ENCODE results near the gene TSC1. TPM values are rescaled to one million over a fixed set of nuclear protein-coding genes. Genes with fewer than 3 reads are reported as not detected.
A peak's percentile ranks its signal among the peaks of the same experiment; 100 is the strongest.

Gene TSC1
- total and polyA plus RNA-seq, 2 donors, result 12.1 to 65.8 TPM

DNA sequence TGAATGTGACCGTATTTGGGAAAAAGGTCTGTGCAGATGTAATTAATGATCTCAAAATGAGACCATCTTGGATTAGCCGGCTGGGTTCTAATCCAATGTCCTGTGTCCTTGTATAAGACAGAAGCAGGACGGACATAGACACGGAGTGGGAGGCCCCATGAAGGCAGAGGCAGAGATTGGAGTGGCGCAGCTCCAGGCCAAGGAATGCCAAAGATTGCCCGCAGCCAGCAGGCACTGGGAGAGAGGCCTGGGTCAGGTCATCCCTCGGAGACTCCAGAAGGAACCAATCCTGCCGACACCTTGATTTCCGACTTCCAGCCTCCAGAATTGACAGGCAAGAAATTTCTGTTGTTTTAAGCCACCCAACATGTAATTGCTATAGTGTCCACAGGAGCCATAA, 21.1 kb upstream of the TSC1 start:
- Histone ChIP-seq H3K4me1 (ENCODE audit: insufficient read depth) (no peaks in the 10 kb centered on the region), H3K36me3 (ENCODE audit: insufficient read depth) (no peaks in the 10 kb centered on the region), H3K4me3 (ENCODE audit: low read depth, low read length) (no peak overlapping the region), H3K27ac (ENCODE audit: low read depth) (no peak overlapping the region)
- 85% methylated on average over 9 of the region's 9 CpGs for WGBS
- DNase-seq (ENCODE audit: extremely low spot score), result no peak

DNA sequence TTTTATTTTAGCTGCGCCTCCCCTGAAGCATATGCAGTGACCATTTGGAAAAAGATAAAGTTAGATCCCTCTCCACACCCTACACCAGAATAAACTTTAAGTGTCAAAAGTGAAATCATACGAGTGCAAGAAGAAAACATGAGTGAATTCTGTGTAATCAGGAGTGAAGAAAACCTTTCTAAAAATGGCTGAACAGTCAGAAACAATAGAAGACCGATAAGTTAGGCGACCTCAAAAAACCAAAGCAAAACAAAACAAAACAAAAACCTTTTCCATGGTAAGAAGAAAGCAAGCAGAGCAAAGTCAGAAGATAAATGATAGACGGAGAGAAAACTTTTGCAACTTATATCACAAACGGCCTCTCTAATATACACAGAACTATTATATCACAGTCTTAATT, 16.6 kb upstream of the TSC1 start:
- 80% methylated on average over 6 of the region's 6 CpGs for WGBS
- no peaks in the 10 kb centered on the region for H3K4me1 ChIP-seq (ENCODE audit: insufficient read depth)
- DNase-seq (ENCODE audit: extremely low spot score), result no peak
- no peak overlapping the region for H3K4me3 ChIP-seq (ENCODE audit: low read depth, low read length)
- H3K36me3 ChIP-seq (ENCODE audit: insufficient read depth), result no peaks in the 10 kb centered on the region
- no peak overlapping the region for H3K27ac ChIP-seq (ENCODE audit: low read depth)

DNA sequence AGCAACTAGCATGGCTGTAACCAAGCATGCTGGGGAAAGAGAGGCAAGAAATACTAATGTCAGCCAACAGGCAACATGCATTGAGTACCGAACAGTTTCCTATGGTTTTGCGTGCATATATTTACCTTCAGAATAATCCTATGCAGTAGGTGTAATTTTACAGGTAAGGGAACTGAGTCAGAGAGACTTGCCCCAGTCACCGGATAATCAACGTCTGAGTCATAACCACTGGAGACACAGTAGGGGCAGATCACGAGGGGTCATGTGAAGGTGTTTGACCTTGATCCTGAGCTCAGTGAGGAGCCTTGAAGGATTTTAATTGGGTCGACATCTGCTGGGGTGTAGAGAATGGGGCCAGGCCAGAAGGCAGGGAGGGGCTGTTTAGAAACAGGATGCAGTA, 13.4 kb upstream of the TSC1 start:
- Histone ChIP-seq H3K36me3 (ENCODE audit: insufficient read depth) (no peaks in the 10 kb centered on the region), H3K4me1 (ENCODE audit: insufficient read depth) (no peaks in the 10 kb centered on the region), H3K4me3 (ENCODE audit: low read depth, low read length) (no peak overlapping the region), H3K27ac (ENCODE audit: low read depth) (no peak overlapping the region)
- no peak for DNase-seq (ENCODE audit: extremely low spot score)
- WGBS, result 72% methylated on average over 6 of the region's 6 CpGs

DNA sequence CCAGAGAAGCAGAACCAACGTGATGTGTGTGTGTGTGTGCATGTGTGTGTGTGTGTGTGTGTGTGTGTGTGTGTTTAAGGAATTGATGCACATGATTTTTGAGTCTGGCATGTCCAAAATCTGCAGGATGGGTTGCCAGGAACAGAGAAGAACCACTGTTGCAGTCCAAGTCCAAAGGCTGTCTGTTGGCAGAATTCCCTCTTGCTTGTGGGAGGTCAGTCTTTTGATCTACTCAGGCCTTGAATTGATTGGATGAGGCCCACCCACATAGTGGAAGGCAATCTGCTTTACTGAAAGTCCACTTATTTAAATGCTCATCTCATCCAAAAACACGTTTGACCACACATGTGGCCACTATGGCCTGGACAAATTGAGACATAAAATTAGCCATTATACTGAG, 11.4 kb upstream of the TSC1 start:
- Histone ChIP-seq H3K4me1 (ENCODE audit: insufficient read depth) (no peaks in the 10 kb centered on the region), H3K27ac (ENCODE audit: low read depth) (no peak overlapping the region), H3K4me3 (ENCODE audit: low read depth, low read length) (no peak overlapping the region), H3K36me3 (ENCODE audit: insufficient read depth) (no peaks in the 10 kb centered on the region)
- no peak for DNase-seq (ENCODE audit: extremely low spot score)
- WGBS, result 52% methylated on average over 2 of the region's 2 CpGs

DNA sequence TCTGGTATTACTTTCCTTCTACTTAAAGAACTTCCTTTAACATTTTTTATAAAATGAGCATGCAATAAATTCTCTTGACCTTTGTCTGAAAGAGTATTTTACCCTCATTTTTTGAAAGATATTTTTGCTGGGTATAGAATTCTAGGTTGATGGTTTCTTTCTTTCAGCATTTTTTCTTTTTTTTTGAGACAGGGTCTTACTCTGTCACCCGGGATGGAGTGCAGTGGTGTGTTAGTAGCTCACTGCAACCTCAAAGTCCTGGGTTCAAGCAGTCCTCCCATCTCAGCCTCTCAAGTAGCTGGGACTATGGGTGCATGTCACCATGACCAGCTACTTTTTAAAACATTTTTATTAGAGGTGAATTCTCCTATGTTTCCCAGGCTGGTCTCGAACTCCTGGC, 10.7 kb upstream of the TSC1 start:
- Histone ChIP-seq H3K27ac (ENCODE audit: low read depth) (no peak overlapping the region), H3K4me1 (ENCODE audit: insufficient read depth) (no peaks in the 10 kb centered on the region), H3K4me3 (ENCODE audit: low read depth, low read length) (no peak overlapping the region), H3K36me3 (ENCODE audit: insufficient read depth) (no peaks in the 10 kb centered on the region)
- DNase-seq (ENCODE audit: extremely low spot score), result no peak
- 77% methylated on average over 2 of the region's 2 CpGs for WGBS

DNA sequence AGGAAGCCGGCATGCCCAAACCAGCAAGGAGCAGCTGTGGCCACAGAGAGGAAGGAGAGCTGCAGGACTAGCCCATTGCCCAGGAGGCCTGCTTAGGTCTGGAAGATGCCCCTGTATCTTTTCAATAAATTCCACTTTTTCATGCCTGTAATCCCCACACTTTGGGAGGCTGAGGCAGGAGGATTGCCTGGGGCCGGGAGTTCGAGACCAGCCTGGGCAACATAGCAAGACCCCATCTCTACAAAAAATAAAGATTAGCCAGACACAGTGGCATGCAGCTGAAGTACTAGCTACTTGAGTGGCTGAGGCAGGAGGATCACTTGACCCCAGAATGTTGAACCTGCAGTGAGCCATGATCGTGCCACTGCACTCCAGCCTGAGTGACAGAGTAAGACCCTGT, 5.3 kb upstream of the TSC1 start:
- WGBS, result 83% methylated on average over 4 of the region's 4 CpGs
- no peak overlapping the region for H3K27ac ChIP-seq (ENCODE audit: low read depth)
- H3K4me3 ChIP-seq (ENCODE audit: low read depth, low read length), result no peak overlapping the region
- H3K4me1 ChIP-seq (ENCODE audit: insufficient read depth), result no peaks in the 10 kb centered on the region
- DNase-seq (ENCODE audit: extremely low spot score), result no peak
- H3K36me3 ChIP-seq (ENCODE audit: insufficient read depth), result no peaks in the 10 kb centered on the region

DNA sequence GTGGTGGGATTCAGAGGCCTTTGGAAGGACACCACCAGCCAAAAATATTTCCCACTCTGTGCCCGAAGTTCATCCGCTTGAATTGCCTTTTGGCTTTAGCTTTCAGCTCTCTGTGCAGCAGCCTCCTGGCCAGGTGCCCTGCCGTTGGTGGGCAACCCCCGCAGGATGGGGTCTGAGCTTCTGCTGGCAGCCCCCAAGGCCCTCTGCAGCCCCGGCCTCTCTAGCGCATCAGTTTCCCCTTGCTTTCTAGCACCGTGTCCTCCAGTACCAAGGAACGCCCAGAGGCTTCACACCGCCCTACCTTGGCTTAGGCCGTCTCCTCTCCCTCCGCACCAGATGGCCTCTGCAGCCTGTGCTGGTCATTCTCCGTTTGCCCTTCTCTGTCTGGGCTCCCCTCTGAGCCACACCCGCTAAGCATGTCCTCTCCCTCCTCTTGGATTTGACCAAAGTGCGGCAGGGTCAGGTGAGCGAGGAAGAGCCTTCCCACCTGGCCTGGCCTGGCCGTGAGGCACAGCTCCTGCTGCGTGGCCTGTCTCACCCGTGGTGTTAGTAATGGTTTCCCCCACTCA, 4.2 kb upstream of the TSC1 start:
- WGBS, result 80% methylated on average over 18 of the region's 18 CpGs
- H3K27ac ChIP-seq (ENCODE audit: low read depth), result no peak overlapping the region
- DNase-seq (ENCODE audit: extremely low spot score), result no peak
- no peaks in the 10 kb centered on the region for H3K36me3 ChIP-seq (ENCODE audit: insufficient read depth)
- no peak overlapping the region for H3K4me3 ChIP-seq (ENCODE audit: low read depth, low read length)
- H3K4me1 ChIP-seq (ENCODE audit: insufficient read depth), result no peaks in the 10 kb centered on the region

DNA sequence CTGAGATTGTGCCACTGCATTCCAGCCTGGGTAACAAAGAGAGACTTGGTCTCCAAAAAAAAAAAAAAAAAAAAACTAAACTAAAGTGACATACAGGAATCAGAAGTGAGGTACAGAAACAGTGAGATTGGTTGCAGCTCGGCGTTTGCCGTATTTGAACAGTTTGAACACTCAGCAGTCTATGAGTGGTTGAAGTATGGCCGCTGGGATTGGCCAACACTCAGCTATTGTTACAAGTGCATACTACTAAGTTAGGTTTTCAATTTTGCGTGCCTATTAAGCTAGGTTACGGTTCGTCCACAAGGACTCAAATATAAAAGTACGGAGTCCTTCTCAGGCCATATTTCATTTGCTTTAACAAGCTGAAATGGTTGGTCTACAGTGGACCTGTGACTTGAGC, 3.3 kb upstream of the TSC1 start:
- Histone ChIP-seq H3K4me3 (ENCODE audit: low read depth, low read length) (no peak overlapping the region), H3K36me3 (ENCODE audit: insufficient read depth) (no peaks in the 10 kb centered on the region), H3K27ac (ENCODE audit: low read depth) (no peak overlapping the region), H3K4me1 (ENCODE audit: insufficient read depth) (peaks cover under 1% of the 10 kb centered on the region)
- 91% methylated on average over 8 of the region's 8 CpGs for WGBS
- no peak for DNase-seq (ENCODE audit: extremely low spot score)

DNA sequence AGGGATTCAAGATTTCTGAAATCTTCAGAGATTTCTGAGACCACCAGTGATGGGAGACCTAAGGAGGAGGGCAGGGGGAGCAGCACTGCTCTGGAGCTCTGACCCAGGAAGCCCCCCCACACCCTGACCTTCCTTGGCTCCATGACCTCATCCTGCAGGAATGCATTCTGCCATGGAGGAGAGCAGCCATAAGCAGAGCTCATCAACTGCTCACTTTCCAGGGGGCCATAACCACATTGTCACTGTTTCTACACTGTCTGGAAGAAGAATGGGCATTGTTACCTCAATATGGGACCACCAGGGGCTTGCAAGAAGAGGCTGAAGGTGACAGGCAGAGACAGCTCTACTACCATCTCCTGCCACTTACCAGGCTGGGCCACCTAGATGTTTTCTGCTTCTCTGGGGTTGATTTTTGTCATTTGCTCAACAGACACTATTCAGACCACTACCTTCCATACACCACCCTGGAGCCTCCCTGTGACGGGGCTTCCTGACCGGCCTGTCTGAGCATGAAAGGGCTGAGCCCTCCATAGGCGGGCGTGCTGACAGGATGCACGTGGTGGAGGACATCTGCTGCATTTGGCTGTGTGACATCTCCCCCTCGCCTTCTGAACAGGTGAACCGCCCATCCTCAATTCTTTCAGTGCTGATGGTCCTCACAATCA, 2.3 kb upstream of the TSC1 start:
- Histone ChIP-seq H3K4me3 (ENCODE audit: low read depth, low read length) (no peak overlapping the region), H3K27ac (ENCODE audit: low read depth) (no peak overlapping the region), H3K36me3 (ENCODE audit: insufficient read depth) (no peaks in the 10 kb centered on the region), H3K4me1 (ENCODE audit: insufficient read depth) (peaks cover 2% of the 10 kb centered on the region)
- DNase-seq (ENCODE audit: extremely low spot score), result no peak
- 82% methylated on average over 7 of the region's 7 CpGs for WGBS

DNA sequence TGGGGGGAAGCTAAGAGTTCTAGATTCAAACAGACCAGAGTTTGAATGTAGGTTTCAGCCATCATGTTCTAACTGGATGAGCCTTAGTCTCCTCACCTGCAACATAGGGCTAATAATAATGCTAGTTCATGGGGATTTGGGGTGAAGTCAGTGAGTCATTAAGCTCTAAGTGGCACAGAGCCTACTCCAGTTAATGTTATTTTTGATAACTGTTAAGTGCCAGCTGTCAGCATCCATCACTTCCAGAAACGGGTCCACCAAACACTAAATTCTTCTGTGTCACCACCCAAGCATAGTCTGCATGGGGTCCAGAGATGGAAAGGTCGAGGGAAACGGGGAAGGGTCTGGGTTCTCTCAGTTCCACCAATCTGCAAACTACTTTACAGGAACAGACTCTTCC, 1.8 kb upstream of the TSC1 start:
- WGBS, result 38% methylated on average over 3 of the region's 3 CpGs
- Histone ChIP-seq H3K4me3 (ENCODE audit: low read depth, low read length) (no peak overlapping the region), H3K4me1 (ENCODE audit: insufficient read depth) (peaks cover 2% of the 10 kb centered on the region), H3K27ac (ENCODE audit: low read depth) (no peak overlapping the region), H3K36me3 (ENCODE audit: insufficient read depth) (no peaks in the 10 kb centered on the region)
- DNase-seq (ENCODE audit: extremely low spot score), result no peak

DNA sequence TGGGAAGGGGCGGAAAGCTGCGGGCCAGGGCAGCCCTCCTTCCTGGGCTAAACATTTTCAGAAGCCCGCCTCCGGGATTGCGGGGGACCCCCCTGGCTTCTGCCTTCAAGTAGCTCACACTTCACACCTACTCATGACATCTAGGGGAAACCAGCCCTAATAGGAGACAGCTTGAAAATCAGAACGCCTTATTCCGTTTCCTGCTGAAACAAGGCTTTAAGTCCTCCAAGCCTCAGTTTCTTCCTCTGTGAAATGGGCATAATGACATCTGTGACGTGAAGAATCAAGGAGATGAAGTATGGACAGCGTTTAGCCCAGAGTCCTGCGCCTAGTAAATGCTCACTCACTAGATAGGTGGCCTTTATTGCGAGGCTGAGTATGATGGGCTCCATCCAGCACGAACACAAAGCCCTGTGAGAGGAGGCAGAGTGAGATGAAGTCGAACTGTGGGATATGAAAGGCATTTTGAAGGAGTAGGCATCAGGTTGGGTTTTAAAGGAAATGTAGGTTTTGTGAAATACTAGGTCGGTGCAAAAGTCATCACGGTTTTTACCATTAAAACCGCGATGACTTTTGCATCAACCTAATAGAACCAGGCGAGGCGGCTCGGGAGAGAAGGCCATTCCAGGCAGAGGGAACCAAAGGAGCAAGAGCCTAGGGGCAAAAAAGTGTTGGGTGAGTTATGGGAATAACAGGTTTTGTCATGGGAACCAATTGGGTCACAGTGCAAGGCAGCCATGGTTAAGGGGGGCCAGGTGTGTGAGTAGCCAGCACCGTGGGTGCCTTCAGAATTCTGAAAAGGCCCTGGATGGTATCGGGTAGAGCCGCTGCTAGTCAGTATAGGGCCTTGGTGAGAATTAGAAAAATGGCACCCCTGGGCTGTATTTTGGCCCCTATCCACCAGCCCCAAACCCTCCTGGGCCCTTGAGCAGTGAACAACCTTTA, 1.0 kb upstream of the TSC1 start:
- DNase-seq (ENCODE audit: extremely low spot score), result no peak
- H3K4me1 ChIP-seq (ENCODE audit: insufficient read depth), result peaks cover 2% of the 10 kb centered on the region
- 66% methylated on average over 23 of the region's 23 CpGs for WGBS

DNA sequence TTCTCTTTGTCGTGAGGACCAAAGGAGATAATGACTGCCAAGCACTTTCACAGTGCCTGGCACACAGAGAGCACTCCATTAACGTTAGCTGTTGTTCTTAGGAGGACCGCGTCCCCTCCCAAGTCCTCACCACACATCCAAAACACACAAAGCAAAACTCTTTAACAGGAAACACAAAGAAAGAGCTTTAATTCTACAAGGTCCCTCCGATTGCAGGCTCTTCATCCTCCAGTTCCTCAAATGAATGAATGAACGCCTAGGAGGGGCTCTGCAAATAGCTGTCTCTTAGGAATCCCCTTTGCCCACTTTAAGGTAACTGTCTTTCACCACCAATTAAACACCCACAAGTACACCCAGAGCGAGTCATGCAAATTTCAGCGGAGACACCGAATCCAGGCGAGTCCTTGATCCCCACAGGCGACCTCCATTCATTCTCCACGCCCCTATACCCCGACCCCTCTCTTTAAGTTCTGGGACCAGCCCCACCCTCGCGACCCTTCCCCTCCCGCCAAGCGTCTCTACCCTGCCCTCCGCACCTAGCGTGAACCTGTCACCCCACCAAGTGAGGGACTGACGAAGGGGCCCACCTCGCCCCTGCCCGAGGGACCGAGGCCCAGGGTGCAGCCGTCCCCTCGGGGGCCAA, 644 bp downstream of the TSC1 start:
- no peak for DNase-seq (ENCODE audit: extremely low spot score)
- 1% methylated on average over 25 of the region's 25 CpGs for WGBS

More for the DNA sequence above, 1.0 kb upstream of the TSC1 start:
- H3K4me3 ChIP-seq (ENCODE audit: low read depth, low read length), result peak overlapping the region; percentile 95
- peak overlapping the region; percentile 94 for H3K27ac ChIP-seq (ENCODE audit: low read depth)
- no peaks in the 10 kb centered on the region for H3K36me3 ChIP-seq (ENCODE audit: insufficient read depth)

DNA sequence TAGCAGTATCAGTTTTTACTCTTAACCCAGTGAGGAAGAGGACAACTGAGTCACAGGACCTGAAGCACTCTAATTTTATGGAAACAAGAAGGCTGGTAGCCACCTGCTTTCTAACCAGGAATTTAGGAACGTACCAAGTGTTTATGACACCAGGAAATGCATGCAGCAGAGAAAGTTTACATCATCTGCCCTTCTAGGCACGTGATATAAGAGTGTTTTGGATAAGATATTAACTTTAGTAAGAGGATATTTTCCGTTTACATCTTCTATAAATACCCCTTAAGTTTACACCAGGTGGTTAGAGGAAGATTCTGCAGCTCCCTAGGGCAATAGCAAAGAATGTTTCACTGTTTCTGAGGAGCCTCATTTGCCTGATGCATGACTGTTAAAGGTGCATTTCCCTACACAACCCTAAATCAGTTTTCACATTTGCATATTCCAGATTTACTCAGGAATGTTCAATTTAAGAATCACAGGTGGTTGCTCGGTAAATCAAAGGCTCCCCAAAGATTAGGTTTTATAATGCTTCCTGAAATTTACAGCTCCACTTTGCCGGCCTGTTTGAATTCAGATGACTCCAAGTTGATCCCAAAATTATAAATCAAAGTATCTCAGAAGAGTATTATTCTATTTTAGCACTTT, 1.8 kb downstream of the TSC1 start:
- Histone ChIP-seq H3K4me1 (ENCODE audit: insufficient read depth) (peaks cover 2% of the 10 kb centered on the region), H3K36me3 (ENCODE audit: insufficient read depth) (no peaks in the 10 kb centered on the region), H3K4me3 (ENCODE audit: low read depth, low read length) (no peak overlapping the region), H3K27ac (ENCODE audit: low read depth) (no peak overlapping the region)
- whole genome bisulfite sequencing, result 23% methylated on average over 5 of the region's 5 CpGs
- DNase-seq (ENCODE audit: extremely low spot score), result no peak

More for the DNA sequence above, 644 bp downstream of the TSC1 start:
- Histone ChIP-seq H3K27ac (ENCODE audit: low read depth) (peak overlapping the region; percentile 98), H3K4me1 (ENCODE audit: insufficient read depth) (peaks cover 2% of the 10 kb centered on the region), H3K4me3 (ENCODE audit: low read depth, low read length) (peak overlapping the region; percentile 95), H3K36me3 (ENCODE audit: insufficient read depth) (no peaks in the 10 kb centered on the region)

Measured in urinary bladder (tissue), 4 donors.